HepG2 (cell line): ENCODE measurements around the gene RAB36. TPM values are rescaled to one million over a fixed set of nuclear protein-coding genes. Genes with fewer than 3 reads are reported as not detected.
A peak's percentile ranks its signal among the peaks of the same experiment; 100 is the strongest.

Source experiments
- BHLHE40 ChIP-seq: IDR thresholded peaks from 2 replicates; pipeline ENCODE4 v1.6.1; 2011; ENCODE audit warnings: low read length, improper control_type of control experiment
- GABPB1 ChIP-seq: IDR thresholded peaks from 2 replicates; pipeline ENCODE4 v1.6.1; 2016; ENCODE audit warnings: mild to moderate bottlenecking, missing genetic modification reagents, moderate library complexity, missing compliant biosample characterization
- HOXD1 ChIP-seq: sonication (generic); formaldehyde crosslinking; IDR thresholded peaks from 2 replicates; pipeline ENCODE4 v1.5.0; 2020; ENCODE audit warnings: missing genetic modification reagents
- JUND ChIP-seq: sonication (generic); formaldehyde crosslinking; IDR thresholded peaks from 2 replicates; pipeline ENCODE4 v1.8.0; 2022; ENCODE audit warnings: mild to moderate bottlenecking, missing genetic modification reagents
- SIX4 ChIP-seq: sonication (generic); formaldehyde crosslinking; IDR thresholded peaks from 2 replicates; pipeline ENCODE4 v1.4.0; 2020; ENCODE audit warnings: missing genetic modification reagents
- TP53 ChIP-seq: sonication (generic); formaldehyde crosslinking; conservative IDR thresholded peaks from 2 replicates; pipeline ENCODE4 v1.4.0; 2020; ENCODE audit warnings: missing genetic modification reagents
- ZFP62 ChIP-seq: sonication (generic); formaldehyde crosslinking; IDR thresholded peaks from 2 replicates; pipeline ENCODE4 v1.4.0; 2020; ENCODE audit warnings: missing genetic modification reagents
- ZNF17 ChIP-seq: sonication (generic); formaldehyde crosslinking; IDR thresholded peaks from 2 replicates; pipeline ENCODE4 v1.5.0; 2020; ENCODE audit warnings: mild to moderate bottlenecking, missing genetic modification reagents
- ZNF30 ChIP-seq: sonication (generic); formaldehyde crosslinking; IDR thresholded peaks from 2 replicates; pipeline ENCODE4 v1.5.0; 2020; ENCODE audit warnings: mild to moderate bottlenecking, missing genetic modification reagents
- ZNF484 ChIP-seq: sonication (generic); formaldehyde crosslinking; IDR thresholded peaks from 2 replicates; pipeline ENCODE4 v1.5.1; 2020; ENCODE audit warnings: mild to moderate bottlenecking, low read depth, missing genetic modification reagents, borderline replicate concordance
- ZNF562 ChIP-seq: sonication (generic); formaldehyde crosslinking; IDR thresholded peaks from 2 replicates; pipeline ENCODE4 v1.8.0; 2022; ENCODE audit warnings: missing genetic modification reagents, borderline replicate concordance
- ZNF616 ChIP-seq: sonication (generic); formaldehyde crosslinking; IDR thresholded peaks from 2 replicates; pipeline ENCODE4 v1.5.0; 2020; ENCODE audit warnings: low read depth, mild to moderate bottlenecking, missing genetic modification reagents
- polyA plus RNA-seq, 8 experiments: library from polyadenylated mRNA; depleted of rRNA in 3 of 8; stranded (reverse) in 7 of 8; unstranded in 1 of 8; fragments of >200 nt; fragmentation: Illumina TruSeq in 4 of 8; extraction: Trizol in 4 of 8; gene quantifications; 2 replicates each; pipeline versions ENCODE4 v1.2.1 to v1.2.3, GENCODE V29; 2011 to 2016; ENCODE audit warnings: low read depth in 4 of 8, missing spikeins in 1 of 8, mixed read lengths in 1 of 8; ENCODE audit not compliant: insufficient read depth in 1 of 8
- total RNA-seq, 5 experiments: library from RNA; depleted of rRNA; stranded (reverse); fragments of >200 nt; fragmentation: Illumina TruSeq; extraction: Trizol; gene quantifications; 2 replicates each; pipeline ENCODE4 v1.2.3, GENCODE V29; 2016; ENCODE audit warnings: low read depth in 1 of 5
- TF ChIP-seq, protein P1 (sequence below): sonication (generic); formaldehyde crosslinking; IDR thresholded peaks from 2 replicates; pipeline ENCODE4 v1.4.0; 2020; ENCODE audit warnings: missing genetic modification reagents, borderline replicate concordance
- TF ChIP-seq, protein P2 (sequence below): sonication (generic); formaldehyde crosslinking; IDR thresholded peaks from 2 replicates; pipeline ENCODE4 v1.5.0; 2020; ENCODE audit warnings: mild to moderate bottlenecking, missing genetic modification reagents
- TF ChIP-seq, protein P3 (sequence below): sonication (generic); formaldehyde crosslinking; IDR thresholded peaks from 2 replicates; pipeline ENCODE4 v1.4.0; 2020; ENCODE audit warnings: mild to moderate bottlenecking, missing genetic modification reagents
- TF ChIP-seq, protein P4 (sequence below): sonication (generic); formaldehyde crosslinking; IDR thresholded peaks from 2 replicates; pipeline ENCODE4 v1.4.0; 2020; ENCODE audit warnings: mild to moderate bottlenecking, missing genetic modification reagents, borderline replicate concordance

RAB36 gene
- total and polyA plus RNA-seq, 2 of the 13 experiments (the other 11 are each of a cell fraction or from before 2014, with no cell fraction given) = 0.24 to 0.86 TPM

DNA sequence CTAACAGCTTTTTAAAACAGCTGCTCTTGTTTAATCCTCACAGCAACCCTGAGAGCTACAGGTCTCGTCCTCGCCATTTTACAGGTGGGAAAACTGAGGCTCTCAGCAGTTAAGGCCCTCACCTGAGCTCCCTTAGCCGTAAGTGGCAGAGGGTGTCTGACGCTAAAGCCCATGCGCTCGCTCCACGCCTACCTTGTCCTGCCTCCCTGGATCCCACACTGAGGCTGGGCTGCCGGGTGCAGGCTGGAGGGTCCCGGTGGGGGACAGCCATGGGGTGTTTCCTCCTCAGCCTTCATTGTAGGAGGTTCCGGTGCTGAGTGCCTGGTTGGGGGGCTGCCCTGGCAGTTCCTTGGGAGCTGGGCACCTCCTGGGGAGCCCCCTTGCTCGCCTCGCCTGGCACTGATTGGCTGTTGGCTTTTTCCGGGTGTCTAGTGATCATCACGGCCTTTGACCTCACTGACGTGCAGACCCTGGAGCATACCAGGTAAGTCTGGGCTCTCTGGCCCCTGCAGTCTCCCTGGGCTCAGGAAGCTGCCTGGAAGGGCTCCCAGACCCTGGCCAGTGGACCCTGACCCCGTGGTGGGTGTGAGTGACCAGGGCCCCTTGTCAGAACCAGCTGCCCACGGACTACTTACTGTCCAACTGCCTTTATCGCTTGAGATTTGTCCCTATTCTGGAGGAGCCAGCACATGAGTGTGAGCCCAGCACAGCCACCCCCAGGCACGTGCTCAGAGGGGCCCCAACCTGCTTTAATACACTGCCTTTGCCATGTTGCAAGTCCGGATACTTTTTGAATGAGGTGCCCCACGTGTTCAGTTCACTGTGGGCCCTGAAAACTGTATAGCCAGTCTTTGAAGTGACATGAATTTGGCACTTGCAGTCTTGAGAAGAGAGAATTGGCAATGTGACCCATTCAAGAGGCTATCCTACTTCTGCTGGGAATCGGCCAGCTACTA lies 12.6 kb downstream of the RAB36 start (continued):
- TF ChIP-seq, protein P1, sequence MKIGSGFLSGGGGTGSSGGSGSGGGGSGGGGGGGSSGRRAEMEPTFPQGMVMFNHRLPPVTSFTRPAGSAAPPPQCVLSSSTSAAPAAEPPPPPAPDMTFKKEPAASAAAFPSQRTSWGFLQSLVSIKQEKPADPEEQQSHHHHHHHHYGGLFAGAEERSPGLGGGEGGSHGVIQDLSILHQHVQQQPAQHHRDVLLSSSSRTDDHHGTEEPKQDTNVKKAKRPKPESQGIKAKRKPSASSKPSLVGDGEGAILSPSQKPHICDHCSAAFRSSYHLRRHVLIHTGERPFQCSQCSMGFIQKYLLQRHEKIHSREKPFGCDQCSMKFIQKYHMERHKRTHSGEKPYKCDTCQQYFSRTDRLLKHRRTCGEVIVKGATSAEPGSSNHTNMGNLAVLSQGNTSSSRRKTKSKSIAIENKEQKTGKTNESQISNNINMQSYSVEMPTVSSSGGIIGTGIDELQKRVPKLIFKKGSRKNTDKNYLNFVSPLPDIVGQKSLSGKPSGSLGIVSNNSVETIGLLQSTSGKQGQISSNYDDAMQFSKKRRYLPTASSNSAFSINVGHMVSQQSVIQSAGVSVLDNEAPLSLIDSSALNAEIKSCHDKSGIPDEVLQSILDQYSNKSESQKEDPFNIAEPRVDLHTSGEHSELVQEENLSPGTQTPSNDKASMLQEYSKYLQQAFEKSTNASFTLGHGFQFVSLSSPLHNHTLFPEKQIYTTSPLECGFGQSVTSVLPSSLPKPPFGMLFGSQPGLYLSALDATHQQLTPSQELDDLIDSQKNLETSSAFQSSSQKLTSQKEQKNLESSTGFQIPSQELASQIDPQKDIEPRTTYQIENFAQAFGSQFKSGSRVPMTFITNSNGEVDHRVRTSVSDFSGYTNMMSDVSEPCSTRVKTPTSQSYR = no peak
- TF ChIP-seq ZNF562 (no peak), ZNF616 (no peak), TP53 (CRISPR knock-in tag) (no peak), ZFP62 (CRISPR knock-in tag) (no peak), BHLHE40 (peak; percentile 79), JUND (no peak), ZNF30 (no peak), HOXD1 (no peak), GABPB1 (CRISPR knock-in tag) (peak; percentile 7; the same call in 1 of the 2 replicates), ZNF17 (CRISPR knock-in tag) (no peak), ZNF484 (no peak), SIX4 (CRISPR knock-in tag) (no peak)
- TF ChIP-seq, protein P2, sequence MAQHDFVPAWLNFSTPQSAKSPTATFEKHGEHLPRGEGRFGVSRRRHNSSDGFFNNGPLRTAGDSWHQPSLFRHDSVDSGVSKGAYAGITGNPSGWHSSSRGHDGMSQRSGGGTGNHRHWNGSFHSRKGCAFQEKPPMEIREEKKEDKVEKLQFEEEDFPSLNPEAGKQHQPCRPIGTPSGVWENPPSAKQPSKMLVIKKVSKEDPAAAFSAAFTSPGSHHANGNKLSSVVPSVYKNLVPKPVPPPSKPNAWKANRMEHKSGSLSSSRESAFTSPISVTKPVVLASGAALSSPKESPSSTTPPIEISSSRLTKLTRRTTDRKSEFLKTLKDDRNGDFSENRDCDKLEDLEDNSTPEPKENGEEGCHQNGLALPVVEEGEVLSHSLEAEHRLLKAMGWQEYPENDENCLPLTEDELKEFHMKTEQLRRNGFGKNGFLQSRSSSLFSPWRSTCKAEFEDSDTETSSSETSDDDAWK (CRISPR knock-in tag) = no peak
- TF ChIP-seq, protein P3, sequence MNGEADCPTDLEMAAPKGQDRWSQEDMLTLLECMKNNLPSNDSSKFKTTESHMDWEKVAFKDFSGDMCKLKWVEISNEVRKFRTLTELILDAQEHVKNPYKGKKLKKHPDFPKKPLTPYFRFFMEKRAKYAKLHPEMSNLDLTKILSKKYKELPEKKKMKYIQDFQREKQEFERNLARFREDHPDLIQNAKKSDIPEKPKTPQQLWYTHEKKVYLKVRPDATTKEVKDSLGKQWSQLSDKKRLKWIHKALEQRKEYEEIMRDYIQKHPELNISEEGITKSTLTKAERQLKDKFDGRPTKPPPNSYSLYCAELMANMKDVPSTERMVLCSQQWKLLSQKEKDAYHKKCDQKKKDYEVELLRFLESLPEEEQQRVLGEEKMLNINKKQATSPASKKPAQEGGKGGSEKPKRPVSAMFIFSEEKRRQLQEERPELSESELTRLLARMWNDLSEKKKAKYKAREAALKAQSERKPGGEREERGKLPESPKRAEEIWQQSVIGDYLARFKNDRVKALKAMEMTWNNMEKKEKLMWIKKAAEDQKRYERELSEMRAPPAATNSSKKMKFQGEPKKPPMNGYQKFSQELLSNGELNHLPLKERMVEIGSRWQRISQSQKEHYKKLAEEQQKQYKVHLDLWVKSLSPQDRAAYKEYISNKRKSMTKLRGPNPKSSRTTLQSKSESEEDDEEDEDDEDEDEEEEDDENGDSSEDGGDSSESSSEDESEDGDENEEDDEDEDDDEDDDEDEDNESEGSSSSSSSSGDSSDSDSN = 0 out of 2 replicates have a peak, but pooled peaks have one; percentile 30
- TF ChIP-seq, protein P4, sequence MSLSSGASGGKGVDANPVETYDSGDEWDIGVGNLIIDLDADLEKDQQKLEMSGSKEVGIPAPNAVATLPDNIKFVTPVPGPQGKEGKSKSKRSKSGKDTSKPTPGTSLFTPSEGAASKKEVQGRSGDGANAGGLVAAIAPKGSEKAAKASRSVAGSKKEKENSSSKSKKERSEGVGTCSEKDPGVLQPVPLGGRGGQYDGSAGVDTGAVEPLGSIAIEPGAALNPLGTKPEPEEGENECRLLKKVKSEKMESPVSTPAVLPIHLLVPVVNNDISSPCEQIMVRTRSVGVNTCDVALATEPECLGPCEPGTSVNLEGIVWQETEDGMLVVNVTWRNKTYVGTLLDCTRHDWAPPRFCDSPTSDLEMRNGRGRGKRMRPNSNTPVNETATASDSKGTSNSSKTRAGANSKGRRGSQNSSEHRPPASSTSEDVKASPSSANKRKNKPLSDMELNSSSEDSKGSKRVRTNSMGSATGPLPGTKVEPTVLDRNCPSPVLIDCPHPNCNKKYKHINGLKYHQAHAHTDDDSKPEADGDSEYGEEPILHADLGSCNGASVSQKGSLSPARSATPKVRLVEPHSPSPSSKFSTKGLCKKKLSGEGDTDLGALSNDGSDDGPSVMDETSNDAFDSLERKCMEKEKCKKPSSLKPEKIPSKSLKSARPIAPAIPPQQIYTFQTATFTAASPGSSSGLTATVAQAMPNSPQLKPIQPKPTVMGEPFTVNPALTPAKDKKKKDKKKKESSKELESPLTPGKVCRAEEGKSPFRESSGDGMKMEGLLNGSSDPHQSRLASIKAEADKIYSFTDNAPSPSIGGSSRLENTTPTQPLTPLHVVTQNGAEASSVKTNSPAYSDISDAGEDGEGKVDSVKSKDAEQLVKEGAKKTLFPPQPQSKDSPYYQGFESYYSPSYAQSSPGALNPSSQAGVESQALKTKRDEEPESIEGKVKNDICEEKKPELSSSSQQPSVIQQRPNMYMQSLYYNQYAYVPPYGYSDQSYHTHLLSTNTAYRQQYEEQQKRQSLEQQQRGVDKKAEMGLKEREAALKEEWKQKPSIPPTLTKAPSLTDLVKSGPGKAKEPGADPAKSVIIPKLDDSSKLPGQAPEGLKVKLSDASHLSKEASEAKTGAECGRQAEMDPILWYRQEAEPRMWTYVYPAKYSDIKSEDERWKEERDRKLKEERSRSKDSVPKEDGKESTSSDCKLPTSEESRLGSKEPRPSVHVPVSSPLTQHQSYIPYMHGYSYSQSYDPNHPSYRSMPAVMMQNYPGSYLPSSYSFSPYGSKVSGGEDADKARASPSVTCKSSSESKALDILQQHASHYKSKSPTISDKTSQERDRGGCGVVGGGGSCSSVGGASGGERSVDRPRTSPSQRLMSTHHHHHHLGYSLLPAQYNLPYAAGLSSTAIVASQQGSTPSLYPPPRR (CRISPR knock-in tag) = no peak
